ENCODE data around the gene SLC9A9. TPM values are rescaled to one million over a fixed set of nuclear protein-coding genes. Genes with fewer than 3 reads are reported as not detected.

SLC9A9 gene
- total RNA-seq, 1 donor from 2014 or later = 4.9 TPM

- Histone ChIP-seq H3K27ac (replicated peaks) (no peak overlapping the region), H3K4me3 (no peak overlapping the region), H3K36me3 (no peaks in the 10 kb centered on the region), H3K4me1 (no peaks in the 10 kb centered on the region), H3K27me3 (ENCODE audit: low read depth) (no peaks in the 10 kb centered on the region), H3K9me3 (replicated peaks) (peaks cover 12% of the 10 kb centered on the region)
- TF ChIP-seq, protein P1, sequence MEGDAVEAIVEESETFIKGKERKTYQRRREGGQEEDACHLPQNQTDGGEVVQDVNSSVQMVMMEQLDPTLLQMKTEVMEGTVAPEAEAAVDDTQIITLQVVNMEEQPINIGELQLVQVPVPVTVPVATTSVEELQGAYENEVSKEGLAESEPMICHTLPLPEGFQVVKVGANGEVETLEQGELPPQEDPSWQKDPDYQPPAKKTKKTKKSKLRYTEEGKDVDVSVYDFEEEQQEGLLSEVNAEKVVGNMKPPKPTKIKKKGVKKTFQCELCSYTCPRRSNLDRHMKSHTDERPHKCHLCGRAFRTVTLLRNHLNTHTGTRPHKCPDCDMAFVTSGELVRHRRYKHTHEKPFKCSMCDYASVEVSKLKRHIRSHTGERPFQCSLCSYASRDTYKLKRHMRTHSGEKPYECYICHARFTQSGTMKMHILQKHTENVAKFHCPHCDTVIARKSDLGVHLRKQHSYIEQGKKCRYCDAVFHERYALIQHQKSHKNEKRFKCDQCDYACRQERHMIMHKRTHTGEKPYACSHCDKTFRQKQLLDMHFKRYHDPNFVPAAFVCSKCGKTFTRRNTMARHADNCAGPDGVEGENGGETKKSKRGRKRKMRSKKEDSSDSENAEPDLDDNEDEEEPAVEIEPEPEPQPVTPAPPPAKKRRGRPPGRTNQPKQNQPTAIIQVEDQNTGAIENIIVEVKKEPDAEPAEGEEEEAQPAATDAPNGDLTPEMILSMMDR (IDR thresholded peaks at IDR 0.05; ENCODE audit: borderline replicate concordance) = no peak
- DNase-seq = no peak
- intact Hi-C loops (cut with micrococcal nuclease) = no loop called here
Measured at GRCh38 chr3:143363276-143363675, 485.0 kb downstream of the SLC9A9 start.

GRCh38 chr3:143362115-143362991, 485.9 kb downstream of the SLC9A9 start:
- Histone ChIP-seq H3K27ac (replicated peaks) (no peak overlapping the region), H3K36me3 (no peaks in the 10 kb centered on the region)

DNA sequence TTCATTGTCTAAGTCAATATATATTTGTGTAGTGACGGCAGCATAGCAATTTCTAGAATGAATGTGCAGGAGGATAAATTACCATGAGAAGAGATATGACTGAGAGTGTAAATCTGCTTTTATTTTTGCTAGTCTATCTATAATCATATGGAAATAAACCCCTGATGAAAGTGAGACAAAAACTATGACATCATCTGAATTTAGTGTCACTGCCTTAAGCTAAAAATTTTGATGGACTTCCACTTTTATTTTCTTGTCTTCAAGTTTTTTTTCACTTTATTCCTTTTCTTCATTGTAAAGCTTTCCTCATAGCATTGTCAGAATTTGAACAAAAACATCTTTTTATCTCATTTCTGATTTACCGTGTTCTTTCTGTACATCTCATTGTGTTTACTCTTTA, 486.7 kb downstream of the SLC9A9 start:
- H3K27ac ChIP-seq (replicated peaks) = no peak overlapping the region
- no peaks in the 10 kb centered on the region for H3K4me1 ChIP-seq
- H3K9me3 ChIP-seq (replicated peaks) = peaks cover 12% of the 10 kb centered on the region
- H3K27me3 ChIP-seq (ENCODE audit: low read depth) = no peaks in the 10 kb centered on the region
- no peak overlapping the region for H3K4me3 ChIP-seq
- TF ChIP-seq, protein P1 (IDR thresholded peaks at IDR 0.05; ENCODE audit: borderline replicate concordance) = no peak
- DNase-seq = no peak
- intact Hi-C loops (cut with micrococcal nuclease) = no loop called here
- no peaks in the 10 kb centered on the region for H3K36me3 ChIP-seq

More at GRCh38 chr3:143362115-143362991, 485.9 kb downstream of the SLC9A9 start:
- intact Hi-C loops (cut with micrococcal nuclease) = no loop called here
- peaks cover 12% of the 10 kb centered on the region for H3K9me3 ChIP-seq (replicated peaks)
- TF ChIP-seq, protein P1 (IDR thresholded peaks at IDR 0.05; ENCODE audit: borderline replicate concordance) = no peak
- no peak for DNase-seq
- no peaks in the 10 kb centered on the region for H3K4me1 ChIP-seq
- H3K27me3 ChIP-seq (ENCODE audit: low read depth) = no peaks in the 10 kb centered on the region
- no peak overlapping the region for H3K4me3 ChIP-seq

DNA sequence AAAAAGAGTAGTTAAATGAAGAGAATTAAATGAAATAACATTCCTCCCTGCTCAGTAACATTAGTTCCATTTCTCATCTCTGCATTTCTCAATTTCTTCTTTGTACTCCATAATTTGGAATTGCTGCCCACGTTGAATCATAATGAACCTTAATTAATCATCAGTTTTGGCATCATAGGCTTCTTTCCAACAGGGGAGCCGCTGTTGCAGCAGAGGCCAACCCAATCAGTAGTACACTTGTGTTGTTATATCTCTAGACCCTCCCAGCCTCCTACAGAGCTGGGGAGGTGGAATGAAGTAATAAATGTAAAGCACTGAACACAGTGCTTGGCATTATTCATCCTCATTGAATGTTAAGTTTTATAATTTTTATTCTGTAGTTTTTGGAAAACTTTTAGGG, 488.0 kb downstream of the SLC9A9 start:
- intact Hi-C loops (cut with micrococcal nuclease) = no loop called here
- H3K4me1 ChIP-seq = no peaks in the 10 kb centered on the region
- no peaks in the 10 kb centered on the region for H3K27me3 ChIP-seq (ENCODE audit: low read depth)
- H3K27ac ChIP-seq (replicated peaks) = no peak overlapping the region
- no peak for DNase-seq
- H3K9me3 ChIP-seq (replicated peaks) = peaks cover 12% of the 10 kb centered on the region
- no peak overlapping the region for H3K4me3 ChIP-seq
- no peaks in the 10 kb centered on the region for H3K36me3 ChIP-seq
- TF ChIP-seq, protein P1 (IDR thresholded peaks at IDR 0.05; ENCODE audit: borderline replicate concordance) = no peak

DNA sequence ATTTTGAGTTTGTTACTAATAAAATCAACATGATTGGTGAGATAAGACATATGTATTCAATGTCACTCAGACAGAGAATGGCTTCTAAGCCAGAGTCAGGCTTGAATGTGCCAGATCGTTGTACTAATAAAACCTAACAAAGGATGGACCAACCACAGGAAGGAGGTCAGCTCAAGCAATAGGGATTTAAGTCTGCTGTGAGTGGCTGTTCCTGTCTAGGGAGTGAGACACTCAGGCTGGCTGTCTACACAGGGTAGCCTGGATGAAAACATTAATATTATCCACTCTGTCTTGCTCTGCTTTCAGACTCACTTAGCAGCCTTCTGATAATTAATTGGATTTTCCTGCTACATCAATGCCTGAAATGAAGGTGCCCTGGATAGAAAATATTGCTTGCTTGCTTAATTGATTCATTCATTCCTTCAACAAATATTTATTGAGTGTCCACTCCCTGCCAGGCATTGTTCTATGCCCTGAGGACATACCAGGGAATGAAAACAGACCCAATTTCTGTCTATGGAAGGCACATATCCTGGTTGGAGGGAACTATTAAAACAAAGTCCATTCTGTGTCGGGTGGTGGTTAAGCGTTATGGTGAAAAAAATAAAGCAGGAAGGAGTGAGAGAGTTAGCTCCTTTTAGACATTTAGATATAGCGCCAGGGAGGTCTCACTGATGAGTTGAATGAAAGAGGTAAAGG, 489.3 kb downstream of the SLC9A9 start:
- Histone ChIP-seq H3K27me3 (ENCODE audit: low read depth) (no peaks in the 10 kb centered on the region), H3K4me3 (no peak overlapping the region), H3K36me3 (no peaks in the 10 kb centered on the region), H3K27ac (replicated peaks) (no peak overlapping the region), H3K9me3 (replicated peaks) (peaks cover 12% of the 10 kb centered on the region), H3K4me1 (no peaks in the 10 kb centered on the region)
- DNase-seq = no peak
- TF ChIP-seq, protein P1 (IDR thresholded peaks at IDR 0.05; ENCODE audit: borderline replicate concordance) = no peak
- intact Hi-C loops (cut with micrococcal nuclease) = no loop called here

Data from left ventricle myocardium inferior (tissue), 1 donor.